Bone marrow (tissue), 2 donors: Measurements from ENCODE around the gene SARM1.

Experiments
- DNase-seq, 2 donors: peaks; one replicate each; lab custom pipeline; 2025; lab: John Stamatoyannopoulos, UW

The SARM1 gene

DNA sequence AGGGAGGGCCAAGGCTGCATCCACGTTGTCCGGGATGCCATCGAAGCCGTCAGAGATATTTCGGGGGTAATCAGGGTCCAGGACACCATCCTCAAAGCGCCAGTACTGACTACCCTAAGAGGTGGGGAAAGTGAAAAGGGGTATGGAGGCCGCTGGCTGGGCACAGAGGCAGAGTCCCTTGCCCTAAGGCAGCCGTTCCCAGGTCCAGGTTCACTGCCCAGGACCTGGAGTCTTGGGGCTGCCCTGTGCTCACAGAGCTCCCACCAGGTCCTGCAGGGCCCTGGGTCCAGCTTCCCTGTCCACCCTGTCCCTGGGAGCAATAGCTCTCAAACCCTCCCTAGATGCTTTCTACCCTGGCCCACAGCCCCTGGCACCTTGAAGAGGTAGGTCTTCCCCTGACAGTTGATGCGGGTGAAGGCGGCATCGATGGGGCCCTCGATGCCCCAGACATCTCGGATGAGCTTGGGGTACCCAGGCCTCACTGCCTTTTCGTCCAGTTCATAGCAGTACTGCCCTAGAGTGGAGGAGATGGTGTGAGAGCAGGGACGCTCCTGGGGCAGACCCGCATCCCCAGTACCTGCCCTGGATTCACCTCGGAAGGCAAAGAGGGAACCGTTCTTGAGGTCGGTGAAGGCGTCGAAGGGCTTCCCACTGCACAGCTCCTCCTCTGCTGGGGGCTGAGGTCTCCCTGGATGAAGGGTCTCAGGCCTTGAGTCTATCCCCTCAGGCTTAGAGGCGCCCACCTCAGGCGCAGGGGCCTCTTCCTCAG, 2.4 kb upstream of the SARM1 start:
- DNase-seq = no peak

GRCh38 chr17:28369684-28370034, 1.8 kb upstream of the SARM1 start:
- DNase-seq = no peak

GRCh38 chr17:28370035-28370743, 1.3 kb upstream of the SARM1 start, which contains the start of gene VTN:
VTN (minus strand) TSS chr17:28370307; CDS start chr17:28370203, 104 bp downstream.
- DNase-seq = no peak

- DNase-seq = no peak
These were observed 770 bp upstream of the SARM1 start for GRCh38 chr17:28370744-28371103.

GRCh38 chr17:28372203-28372944, 880 bp downstream of the SARM1 start:
- no peak for DNase-seq

GRCh38 chr17:28372945-28373274, 1.4 kb downstream of the SARM1 start:
- no peak for DNase-seq

DNA sequence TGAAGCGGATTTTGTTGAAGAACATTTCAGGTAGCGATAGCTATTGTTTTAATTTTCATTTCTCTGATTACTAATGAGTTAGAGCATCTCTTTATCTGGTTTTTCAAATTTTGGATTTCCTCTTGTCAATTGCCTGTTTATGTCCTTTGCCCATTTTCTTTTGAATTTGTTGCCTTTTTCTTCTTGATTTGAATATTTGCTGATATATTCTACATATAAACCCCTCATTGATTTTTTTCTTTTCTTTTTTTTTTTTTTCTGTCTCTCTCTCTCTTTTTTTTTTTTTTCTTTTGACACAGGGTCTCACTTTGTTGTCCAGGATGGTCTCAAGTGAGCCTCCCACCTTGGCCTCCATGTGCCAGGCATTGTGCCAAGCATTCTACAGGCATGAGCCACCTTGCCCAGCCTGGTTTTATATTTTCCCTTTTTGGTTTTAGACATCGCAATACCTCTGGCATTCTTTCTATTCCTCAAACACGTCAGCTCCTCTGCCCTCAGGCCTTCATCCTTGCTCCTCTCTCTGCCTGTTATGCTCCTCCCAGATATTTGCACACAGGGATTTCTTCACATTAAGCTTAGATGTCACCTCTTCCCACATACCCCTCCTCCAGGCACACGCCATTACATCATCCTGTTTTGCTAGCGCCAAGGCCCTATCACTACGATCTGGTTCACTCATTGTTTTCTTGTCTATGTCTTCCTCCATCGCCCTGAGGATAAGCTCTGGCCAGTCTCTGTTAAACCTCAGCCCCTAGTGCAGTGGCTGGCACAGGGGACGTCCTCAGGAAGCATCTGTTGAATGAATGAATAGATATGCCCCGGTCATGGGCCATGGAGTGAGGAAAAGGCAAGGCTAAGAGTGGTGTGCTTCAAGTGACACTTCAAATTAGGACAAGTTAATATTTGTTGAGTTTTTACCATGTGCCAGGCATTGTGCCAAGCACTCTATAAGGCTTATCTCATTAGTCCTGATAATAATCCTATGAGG, 8.6 kb downstream of the SARM1 start:
- DNase-seq = peak in 1 of 2 donors; percentile 7

DNA sequence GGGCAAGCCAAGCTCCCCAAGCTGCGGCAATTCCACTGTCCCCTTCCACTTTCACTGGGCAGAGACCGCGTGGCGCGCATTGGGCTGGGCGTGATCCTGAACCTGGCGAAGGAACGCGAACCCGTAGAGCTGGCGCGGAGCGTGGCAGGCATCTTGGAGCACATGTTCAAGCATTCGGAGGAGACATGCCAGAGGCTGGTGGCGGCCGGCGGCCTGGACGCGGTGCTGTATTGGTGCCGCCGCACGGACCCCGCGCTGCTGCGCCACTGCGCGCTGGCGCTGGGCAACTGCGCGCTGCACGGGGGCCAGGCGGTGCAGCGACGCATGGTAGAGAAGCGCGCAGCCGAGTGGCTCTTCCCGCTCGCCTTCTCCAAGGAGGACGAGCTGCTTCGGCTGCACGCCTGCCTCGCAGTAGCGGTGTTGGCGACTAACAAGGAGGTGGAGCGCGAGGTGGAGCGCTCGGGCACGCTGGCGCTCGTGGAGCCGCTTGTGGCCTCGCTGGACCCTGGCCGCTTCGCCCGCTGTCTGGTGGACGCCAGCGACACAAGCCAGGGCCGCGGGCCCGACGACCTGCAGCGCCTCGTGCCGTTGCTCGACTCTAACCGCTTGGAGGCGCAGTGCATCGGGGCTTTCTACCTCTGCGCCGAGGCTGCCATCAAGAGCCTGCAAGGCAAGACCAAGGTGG, 9.8 kb downstream of the SARM1 start:
- no peak for DNase-seq

DNA sequence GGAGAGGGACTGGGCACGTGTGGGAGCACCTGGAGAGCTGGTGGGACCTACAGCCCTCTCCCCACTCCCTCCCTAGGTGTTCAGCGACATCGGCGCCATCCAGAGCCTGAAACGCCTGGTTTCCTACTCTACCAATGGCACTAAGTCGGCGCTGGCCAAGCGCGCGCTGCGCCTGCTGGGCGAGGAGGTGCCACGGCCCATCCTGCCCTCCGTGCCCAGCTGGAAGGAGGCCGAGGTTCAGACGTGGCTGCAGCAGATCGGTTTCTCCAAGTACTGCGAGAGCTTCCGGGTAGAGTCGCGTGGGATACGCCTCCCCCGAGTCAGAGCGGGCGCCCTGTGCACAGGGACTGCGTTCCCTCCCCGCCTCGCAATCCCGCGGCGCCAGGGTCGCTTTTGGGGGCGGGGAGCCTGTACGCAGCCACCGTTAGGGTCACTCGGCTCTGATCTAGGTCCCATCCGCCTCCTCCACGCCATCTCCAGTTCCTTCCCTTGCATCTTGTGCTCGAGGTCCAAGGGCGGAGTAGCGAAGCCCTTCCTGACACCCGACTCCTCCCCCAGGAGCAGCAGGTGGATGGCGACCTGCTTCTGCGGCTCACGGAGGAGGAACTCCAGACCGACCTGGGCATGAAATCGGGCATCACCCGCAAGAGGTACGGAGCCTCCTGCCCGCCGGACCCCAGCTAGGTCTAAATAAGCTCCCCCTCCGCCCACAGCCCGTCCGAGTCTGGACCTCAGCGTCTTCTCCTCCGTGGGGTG, 13.0 kb downstream of the SARM1 start:
- peak; percentile 18 to 50 for DNase-seq

DNA sequence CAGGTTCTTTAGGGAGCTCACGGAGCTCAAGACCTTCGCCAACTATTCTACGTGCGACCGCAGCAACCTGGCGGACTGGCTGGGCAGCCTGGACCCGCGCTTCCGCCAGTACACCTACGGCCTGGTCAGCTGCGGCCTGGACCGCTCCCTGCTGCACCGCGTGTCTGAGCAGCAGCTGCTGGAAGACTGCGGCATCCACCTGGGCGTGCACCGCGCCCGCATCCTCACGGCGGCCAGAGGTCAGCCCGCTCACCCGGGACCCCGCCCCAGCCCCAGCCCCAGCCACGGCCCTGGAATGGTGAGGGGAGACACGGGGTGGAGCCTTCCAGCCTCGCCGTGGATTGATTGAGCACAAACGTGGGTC, 13.5 kb downstream of the SARM1 start:
- no peak for DNase-seq

DNA sequence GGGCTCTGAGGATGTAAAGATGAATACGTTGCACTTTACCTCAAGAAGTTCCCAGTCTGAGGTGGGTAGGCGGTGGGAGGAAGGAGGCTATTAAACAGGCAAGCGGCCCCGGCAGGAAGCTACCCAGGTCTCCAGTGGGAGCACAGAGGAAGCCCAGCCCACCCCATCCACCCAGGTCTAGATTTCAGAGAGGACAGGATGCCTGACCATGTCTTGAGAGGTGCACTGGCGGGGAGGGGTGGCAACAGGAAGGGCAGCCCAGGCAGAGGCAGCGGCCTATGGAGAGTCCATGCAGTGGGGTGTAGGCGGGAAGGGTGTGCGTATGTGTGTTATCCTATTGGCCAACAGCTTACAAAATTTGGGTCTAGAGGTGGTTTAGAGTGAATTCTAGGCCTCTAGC, 13.9 kb downstream of the SARM1 start:
- no peak for DNase-seq

DNA sequence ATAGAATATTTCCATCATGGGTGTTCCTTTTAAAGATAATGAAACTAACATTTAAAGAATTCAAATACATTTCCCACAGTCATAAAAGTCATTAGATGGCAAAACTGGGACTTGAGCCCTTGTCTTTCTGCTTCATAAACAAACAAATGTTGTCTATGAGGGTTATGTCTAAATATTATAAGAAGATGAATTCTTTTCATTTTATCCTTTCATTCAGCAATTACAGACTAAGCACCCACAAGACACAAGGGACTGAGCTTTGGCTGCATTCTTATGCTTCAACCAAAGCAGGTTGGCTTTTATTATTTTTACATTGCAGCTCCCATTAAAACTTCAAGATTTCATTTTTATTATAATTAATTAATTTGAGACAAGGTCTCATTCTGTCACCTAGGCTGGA, 14.9 kb downstream of the SARM1 start:
- no peak for DNase-seq

GRCh38 chr17:28388106-28388505, 16.6 kb downstream of the SARM1 start:
- no peak for DNase-seq

DNA sequence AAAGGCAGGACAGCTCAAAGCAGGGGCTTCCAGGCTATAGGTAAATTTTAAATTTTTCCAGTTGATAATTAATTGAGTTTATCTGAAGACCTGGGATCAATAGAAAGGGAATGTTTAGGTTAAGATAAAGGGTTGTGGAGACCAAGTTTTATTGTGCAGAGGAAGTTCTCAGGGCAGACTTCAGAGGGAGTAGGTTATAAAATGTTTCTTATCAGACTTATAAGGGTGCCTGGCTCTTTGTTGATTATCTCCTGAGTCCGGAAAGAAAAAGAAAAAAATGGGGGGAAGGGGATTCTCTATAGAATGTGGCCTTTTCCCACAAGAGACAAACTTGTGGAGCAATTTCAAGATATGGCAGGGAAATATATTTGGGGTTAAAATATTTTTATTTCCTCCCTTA, 18.6 kb downstream of the SARM1 start:
- DNase-seq = no peak

DNA sequence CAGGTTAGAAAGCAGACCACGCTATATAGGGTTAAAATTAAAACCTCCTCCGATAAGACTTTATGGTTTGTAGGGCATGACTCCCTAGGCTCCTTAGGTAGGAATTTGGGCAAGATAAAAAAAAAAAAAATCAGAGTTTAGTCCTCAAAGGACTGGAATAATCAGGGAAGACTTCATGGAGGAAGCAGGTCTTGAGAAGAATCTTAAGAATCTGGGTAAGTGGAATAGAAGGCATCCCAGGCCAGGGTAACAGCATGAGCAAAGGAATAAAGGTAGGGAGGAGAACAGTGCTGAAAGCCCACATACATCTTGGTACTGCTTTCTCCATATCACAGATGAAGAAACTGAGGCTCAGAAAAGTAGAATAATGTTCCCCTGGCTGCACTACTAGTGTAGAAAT, 19.1 kb downstream of the SARM1 start:
- no peak for DNase-seq

DNA sequence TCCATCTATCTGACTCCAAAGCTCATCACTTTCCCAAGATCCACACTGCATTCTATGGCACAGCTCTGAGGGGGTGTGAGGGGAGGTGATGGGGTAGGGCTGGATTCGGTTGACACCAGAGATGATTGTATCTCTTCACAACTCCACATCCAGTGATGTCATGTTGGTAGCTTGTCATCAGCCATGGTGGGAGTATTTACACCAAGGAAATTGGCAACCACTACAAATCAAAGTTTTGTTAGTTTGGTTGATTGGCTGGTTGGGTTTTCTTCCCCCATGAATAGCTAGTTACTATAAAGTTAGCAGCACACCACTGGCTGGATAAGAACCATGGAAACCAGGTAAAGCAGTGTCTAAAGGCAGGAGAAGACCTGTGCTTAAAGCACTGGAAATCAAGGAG, 19.5 kb downstream of the SARM1 start:
- no peak for DNase-seq

DNA sequence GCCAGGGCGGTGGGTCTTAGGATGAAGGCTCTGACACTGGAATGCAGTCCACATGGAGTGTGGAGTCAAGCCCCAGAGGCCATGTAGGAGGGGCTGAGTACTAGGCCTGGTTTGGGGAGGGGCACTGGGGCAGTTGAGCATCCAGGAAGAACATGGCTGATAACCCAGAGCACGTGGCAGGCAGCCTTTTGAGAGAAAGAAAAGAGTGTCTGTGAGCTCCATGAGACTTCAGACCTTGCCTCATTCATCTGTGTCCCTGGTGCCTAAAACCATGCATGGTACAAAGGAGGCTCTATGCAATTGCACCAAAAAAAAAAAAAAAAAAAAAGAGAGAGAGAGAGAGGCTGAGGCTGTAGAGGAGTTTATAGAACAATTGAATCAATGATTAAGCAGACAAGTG, 19.9 kb downstream of the SARM1 start:
- DNase-seq = no peak

DNA sequence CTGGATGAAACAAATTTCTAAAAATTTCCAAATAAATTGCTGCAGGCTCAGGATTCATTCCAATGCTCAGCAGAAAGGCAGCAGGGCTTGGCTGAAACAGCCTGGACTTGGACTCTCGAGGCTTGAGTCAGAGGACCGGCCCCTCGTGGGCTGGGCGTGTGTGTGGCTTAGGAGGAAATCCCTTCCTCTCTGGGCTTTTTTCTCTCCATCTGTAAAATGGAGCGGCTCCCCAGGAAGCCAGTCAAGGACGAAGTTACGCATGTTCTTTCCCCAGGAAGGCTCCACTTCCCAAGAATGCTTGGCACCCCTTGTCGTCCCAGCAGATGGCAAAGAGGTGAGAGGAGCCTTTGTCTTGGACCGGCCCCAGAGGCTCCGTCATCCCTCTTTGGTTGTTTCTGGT, 21.0 kb downstream of the SARM1 start:
- no peak for DNase-seq

- no peak for DNase-seq
These were observed 23.0 kb downstream of the SARM1 start for GRCh38 chr17:28394337-28395116.

DNA sequence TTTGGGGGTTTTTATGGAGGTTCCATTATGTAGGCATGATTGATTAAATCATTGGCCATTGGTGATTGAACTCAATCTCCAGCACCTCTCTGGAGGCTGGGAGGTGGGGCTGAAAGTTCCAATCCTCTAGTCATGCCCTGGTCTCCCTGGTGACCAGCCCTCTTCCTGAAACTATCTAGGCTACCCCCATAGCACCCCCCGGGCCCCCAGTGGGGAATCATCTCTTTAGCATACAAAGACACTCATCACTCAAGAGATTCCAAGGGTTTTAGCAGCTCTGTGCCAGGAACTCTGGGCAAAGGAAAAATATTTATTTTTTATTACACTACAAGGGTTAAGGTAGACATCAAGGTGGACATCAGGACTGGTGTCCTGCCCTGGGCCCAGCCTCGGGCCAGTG, 23.9 kb downstream of the SARM1 start:
- no peak for DNase-seq
